Erythroblast (primary cell): ENCODE results near the gene HOXD12.

Experiments used
- DNase-seq, 2 experiments: peaks; one replicate each; lab custom pipeline; 2025; lab: John Stamatoyannopoulos, UW
- GATA1 ChIP-seq: IDR thresholded peaks from 2 replicates; pipeline ENCODE4 v1.6.1; 2011; ENCODE audit warnings: low read depth, mild to moderate bottlenecking, control low read depth, low read length, moderate library complexity
- POLR2A ChIP-seq: IDR thresholded peaks from 2 replicates; pipeline ENCODE4 v1.6.1; 2011; ENCODE audit warnings: mild to moderate bottlenecking, low read length

The HOXD12 gene

DNA sequence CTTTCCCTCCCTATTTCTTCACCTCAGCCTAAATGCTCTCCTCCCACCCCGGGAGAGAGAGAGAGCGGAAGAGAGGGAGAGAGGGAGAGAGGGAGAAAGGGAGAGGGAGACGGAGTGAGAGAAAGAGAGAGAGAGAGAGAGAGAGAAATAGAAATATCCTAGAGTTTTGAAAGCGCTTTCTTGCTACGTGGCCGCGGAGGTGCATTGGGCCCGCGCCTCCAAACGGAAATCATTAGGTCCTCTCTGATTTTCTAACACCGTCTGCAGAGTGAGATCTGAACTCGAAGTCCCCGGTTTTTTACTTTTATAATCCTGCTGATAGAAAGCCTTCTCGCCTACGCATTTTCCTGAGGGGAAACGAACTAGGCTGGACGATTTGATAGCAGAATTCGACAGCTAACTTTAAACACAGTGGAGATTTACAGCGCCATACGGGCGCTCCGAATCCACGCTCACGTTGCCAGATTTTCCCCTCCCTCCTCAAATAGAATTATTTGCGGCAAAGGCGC is 14.9 kb upstream of the HOXD12 start:
- no peak for DNase-seq
- TF ChIP-seq POLR2A (no peak), GATA1 (no peak)

GRCh38 chr2:176085120-176085788 is 14.3 kb upstream of the HOXD12 start:
- no peak for DNase-seq
- TF ChIP-seq POLR2A (no peak), GATA1 (no peak)

- TF ChIP-seq GATA1 (no peak), POLR2A (no peak)
- peak; percentile 42 to 66 for DNase-seq
These were observed 13.5 kb upstream of the HOXD12 start for GRCh38 chr2:176085861-176086771.

- TF ChIP-seq GATA1 (no peak), POLR2A (no peak)
- DNase-seq: no peak
These were observed 12.1 kb upstream of the HOXD12 start for GRCh38 chr2:176087330-176088047.

DNA sequence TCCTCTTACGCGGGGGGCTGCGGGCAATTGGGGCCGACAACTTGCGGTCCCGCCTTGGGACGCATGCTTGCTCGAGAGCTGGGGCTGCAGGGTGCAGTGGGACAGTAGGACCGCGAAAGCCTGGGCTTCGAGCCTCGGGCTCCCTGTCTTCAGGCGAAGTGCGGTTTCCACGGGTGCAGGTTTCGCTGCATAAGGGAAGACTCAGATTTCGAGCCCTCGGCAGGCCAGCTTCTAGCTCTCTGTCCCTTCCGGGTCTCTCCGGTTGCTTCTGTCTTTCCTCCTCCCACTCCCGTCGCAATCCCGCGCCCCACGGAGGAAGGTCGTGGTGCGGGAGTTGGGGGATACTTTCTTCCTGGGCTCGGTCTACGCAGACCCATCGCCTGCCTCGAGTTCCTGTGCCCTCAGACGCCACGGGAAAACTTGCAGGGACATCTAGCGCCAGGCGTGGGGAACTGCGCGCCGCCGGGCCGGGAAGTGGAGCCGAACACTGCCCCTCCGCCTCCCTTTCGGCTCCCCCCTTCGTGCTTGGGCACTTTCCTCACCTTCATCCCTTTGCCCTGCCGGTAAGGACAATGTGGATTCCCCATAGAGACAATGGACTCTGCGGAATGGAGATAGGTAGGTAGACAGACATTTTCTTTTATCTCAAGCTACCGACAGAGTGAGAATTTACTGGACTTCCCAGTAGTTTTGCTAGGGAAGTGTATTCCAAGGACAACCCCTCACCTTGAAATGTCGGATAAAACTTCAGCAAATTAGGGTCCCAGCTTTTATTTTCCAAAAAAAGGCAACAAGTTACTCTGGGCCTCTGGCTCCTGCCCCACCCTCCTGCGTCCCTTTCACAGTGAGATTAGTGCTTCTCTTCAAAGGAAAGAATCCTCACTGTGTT is 11.3 kb upstream of the HOXD12 start:
- TF ChIP-seq GATA1: no peak
- TF ChIP-seq POLR2A: no peak
- DNase-seq: peak; percentile 28 to 56

GRCh38 chr2:176088937-176089842 is 10.4 kb upstream of the HOXD12 start:
- no peak for DNase-seq
- TF ChIP-seq POLR2A (no peak), GATA1 (no peak)

DNA sequence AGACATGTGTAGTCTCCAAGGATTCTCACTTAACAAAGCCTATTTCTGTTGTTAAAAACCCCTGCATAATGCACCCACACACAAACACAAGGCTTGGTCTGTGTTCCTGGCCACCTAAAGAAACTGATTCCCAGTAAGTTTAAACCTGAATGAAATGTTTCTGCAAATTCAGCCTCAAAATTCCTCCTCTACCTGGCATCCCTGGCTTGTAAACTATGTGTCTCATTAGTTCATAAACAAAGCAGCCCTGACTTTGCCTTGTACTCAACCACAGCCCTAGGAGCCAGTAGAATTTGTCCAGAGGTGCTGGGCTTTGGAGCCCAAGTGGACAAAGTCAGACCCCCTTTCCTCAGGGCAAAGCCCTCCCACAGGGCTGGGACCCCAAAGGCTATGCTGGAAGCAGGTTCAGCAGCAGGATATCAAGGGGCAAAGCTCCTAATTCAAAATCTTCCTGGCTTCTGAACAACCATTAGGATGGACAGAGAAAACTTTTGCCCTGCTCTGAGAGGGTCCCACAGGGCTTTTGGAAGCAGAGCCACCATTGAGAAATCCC is 9.7 kb upstream of the HOXD12 start:
- no peak for TF ChIP-seq POLR2A
- no peak for TF ChIP-seq GATA1
- no peak for DNase-seq

- no peak for DNase-seq
- TF ChIP-seq POLR2A (no peak), GATA1 (no peak)
These were observed 8.7 kb upstream of the HOXD12 start for GRCh38 chr2:176090862-176091261.

GRCh38 chr2:176091329-176092258 is 8.0 kb upstream of the HOXD12 start:
- TF ChIP-seq POLR2A (no peak), GATA1 (no peak)
- DNase-seq: no peak

- DNase-seq: peak in 1 of 2 experiments; percentile 10
- TF ChIP-seq POLR2A (no peak), GATA1 (no peak)
These were observed 7.1 kb upstream of the HOXD12 start, which contains the start of gene HOXD13 for GRCh38 chr2:176092270-176093144. HOXD13 (plus strand) TSS chr2:176092721; CDS start chr2:176092891, 170 bp downstream.
